NB4 (cell line): ENCODE measurements around the gene HEMK1.

Experiments
- POLR2A ChIP-seq: IDR thresholded peaks from 2 replicates; pipeline ENCODE4 v1.6.1; 2011; ENCODE audit warnings: mild to moderate bottlenecking; ENCODE audit not compliant: insufficient read length; ENCODE audit errors: extremely low read depth
- TF ChIP-seq, protein P1 (sequence below): IDR thresholded peaks from one replicate; pipeline ENCODE4 v1.5.1; 2012; ENCODE audit warnings: low read depth, low read length

DNA sequence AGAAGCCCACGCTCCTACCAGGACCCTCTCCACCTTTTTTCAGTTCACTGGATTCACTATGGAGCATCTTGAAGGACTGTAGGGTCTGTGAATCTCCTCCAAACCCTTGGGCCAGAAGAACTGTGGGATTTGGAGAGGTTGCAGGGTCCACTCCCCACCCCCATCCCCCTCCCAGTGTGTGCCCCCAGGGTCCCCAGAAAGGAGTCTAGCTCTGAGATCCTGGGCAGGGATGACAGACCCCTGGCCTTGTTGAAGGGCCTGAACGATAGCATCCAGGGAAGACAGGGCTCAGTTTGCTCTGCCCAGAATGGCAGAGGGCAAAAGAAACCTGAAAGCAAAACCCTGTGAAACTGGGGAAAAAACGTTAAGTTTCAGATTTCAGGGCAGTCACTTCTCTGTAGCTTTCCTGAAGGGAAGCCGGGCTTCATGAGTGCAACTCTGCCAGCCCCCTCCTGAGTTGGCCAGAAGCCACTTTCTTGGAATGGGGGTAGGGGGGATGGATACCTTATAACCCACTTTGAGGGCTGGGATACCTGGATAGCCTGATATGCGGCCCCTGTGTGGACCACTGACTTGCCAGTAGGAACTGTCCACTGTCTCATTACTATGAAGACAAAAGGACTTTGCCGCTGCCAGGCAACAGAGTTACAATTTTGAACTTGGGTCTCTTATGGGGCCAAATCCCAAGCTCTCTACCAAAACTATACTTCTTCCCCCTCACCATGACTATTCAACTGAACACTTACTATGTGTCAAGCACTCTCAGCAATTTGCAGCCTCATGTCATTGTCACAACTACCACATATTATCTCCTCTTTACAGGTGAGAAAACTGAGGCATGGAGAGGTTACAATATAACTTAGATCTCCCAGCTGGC lies 43.9 kb downstream of the HEMK1 start:
- no peak for TF ChIP-seq POLR2A
- TF ChIP-seq, protein P1, sequence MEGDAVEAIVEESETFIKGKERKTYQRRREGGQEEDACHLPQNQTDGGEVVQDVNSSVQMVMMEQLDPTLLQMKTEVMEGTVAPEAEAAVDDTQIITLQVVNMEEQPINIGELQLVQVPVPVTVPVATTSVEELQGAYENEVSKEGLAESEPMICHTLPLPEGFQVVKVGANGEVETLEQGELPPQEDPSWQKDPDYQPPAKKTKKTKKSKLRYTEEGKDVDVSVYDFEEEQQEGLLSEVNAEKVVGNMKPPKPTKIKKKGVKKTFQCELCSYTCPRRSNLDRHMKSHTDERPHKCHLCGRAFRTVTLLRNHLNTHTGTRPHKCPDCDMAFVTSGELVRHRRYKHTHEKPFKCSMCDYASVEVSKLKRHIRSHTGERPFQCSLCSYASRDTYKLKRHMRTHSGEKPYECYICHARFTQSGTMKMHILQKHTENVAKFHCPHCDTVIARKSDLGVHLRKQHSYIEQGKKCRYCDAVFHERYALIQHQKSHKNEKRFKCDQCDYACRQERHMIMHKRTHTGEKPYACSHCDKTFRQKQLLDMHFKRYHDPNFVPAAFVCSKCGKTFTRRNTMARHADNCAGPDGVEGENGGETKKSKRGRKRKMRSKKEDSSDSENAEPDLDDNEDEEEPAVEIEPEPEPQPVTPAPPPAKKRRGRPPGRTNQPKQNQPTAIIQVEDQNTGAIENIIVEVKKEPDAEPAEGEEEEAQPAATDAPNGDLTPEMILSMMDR = no peak
